Stimulated activated CD4-positive, alpha-beta T cell treated with anti-CD3 and anti-CD28 coated beads, Interleukin-4, amount 100 ng/mL, for 24 hours (primary cell): ENCODE results near the gene CACNA1H.
"Not testable (repeated sequence)": the region's sequence is repeated elsewhere in the genome, so short reads cannot be mapped to it uniquely, and the experiment has no call there.

Experiments
- DNase-seq: peaks from one replicate; pipeline ENCODE4 v3.0.0-alpha.2; 2020

The CACNA1H gene

GRCh38 chr16:1176280-1176897 is 23.5 kb downstream of the CACNA1H start:
- DNase-seq: no peak

GRCh38 chr16:1177053-1177452 is 24.1 kb downstream of the CACNA1H start:
- DNase-seq: no peak

GRCh38 chr16:1177750-1178149 is 24.8 kb downstream of the CACNA1H start:
- DNase-seq: no peak

GRCh38 chr16:1178295-1178910 is 25.5 kb downstream of the CACNA1H start:
- DNase-seq: no peak

- DNase-seq: no peak
Measured at GRCh38 chr16:1180549-1181403, 27.9 kb downstream of the CACNA1H start.

GRCh38 chr16:1181404-1182315 is 28.8 kb downstream of the CACNA1H start:
- DNase-seq: no peak

GRCh38 chr16:1182316-1182671 is 29.4 kb downstream of the CACNA1H start:
- no peak for DNase-seq

GRCh38 chr16:1182950-1183907 is 30.3 kb downstream of the CACNA1H start:
- no peak for DNase-seq

- DNase-seq: no peak
Measured at GRCh38 chr16:1184156-1184868, 31.4 kb downstream of the CACNA1H start.

GRCh38 chr16:1184980-1185379 is 32.1 kb downstream of the CACNA1H start:
- DNase-seq: no peak

- not testable (repeated sequence) for DNase-seq
Measured at GRCh38 chr16:1185460-1186207, 32.7 kb downstream of the CACNA1H start.

GRCh38 chr16:1188432-1189189 is 35.7 kb downstream of the CACNA1H start:
- peak; percentile 38 for DNase-seq

GRCh38 chr16:1189455-1189854 is 36.5 kb downstream of the CACNA1H start:
- DNase-seq: no peak

- DNase-seq: not testable (repeated sequence)
Measured at GRCh38 chr16:1190789-1191188, 37.9 kb downstream of the CACNA1H start.

GRCh38 chr16:1192384-1193073 is 39.6 kb downstream of the CACNA1H start:
- DNase-seq: no peak

GRCh38 chr16:1193143-1193824 is 40.4 kb downstream of the CACNA1H start:
- DNase-seq: no peak

- no peak for DNase-seq
Measured at GRCh38 chr16:1193825-1194581, 41.1 kb downstream of the CACNA1H start.
